Skin of body (tissue), 3 donors: ENCODE data around the gene XAB2. TPM values are rescaled to one million over a fixed set of nuclear protein-coding genes. Genes with fewer than 3 reads are reported as not detected.
"Not testable (repeated sequence)": the region's sequence is repeated elsewhere in the genome, so short reads cannot be mapped to it uniquely, and the experiment has no call there.

Experiments
- DNase-seq: peaks from one replicate; lab custom pipeline; 2025; lab: John Stamatoyannopoulos, UW
- small RNA-seq: library from RNA; depleted of rRNA; stranded (forward); fragments of <200 nt; gene quantifications from one replicate; pipeline ENCODE3, GENCODE V24; 2014; ENCODE audit warnings: low replicate concordance
- total RNA-seq: library from RNA; depleted of rRNA; stranded (reverse); fragments of >200 nt; gene quantifications from one replicate; pipeline ENCODE4 v1.2.3, GENCODE V29; 2014

The XAB2 gene
- total RNA-seq, 1 donor from 2014 or later: 21.9 TPM

GRCh38 chr19:7579182-7579581 lies 50.2 kb downstream of the XAB2 start:
- no peak for DNase-seq

GRCh38 chr19:7578127-7578526 lies 51.2 kb downstream of the XAB2 start:
- DNase-seq: no peak

GRCh38 chr19:7577422-7577821 lies 51.9 kb downstream of the XAB2 start:
- not testable (repeated sequence) for DNase-seq

GRCh38 chr19:7575434-7576040 lies 53.8 kb downstream of the XAB2 start:
- no peak for DNase-seq

- no peak for DNase-seq
Observed at GRCh38 chr19:7570761-7571160, 58.6 kb downstream of the XAB2 start.

Small RNAs within 50 kb of the gene (small RNA-seq; reads per million reads assigned to genes)
- not detected for gene MIR6792

Other genes with a start within 250 kb of the XAB2 start
- 1.1 TPM for gene PEX11G, start 140.5 kb downstream of the XAB2 start, total RNA-seq
- 7.4 TPM for gene ZNF358, start 113.4 kb downstream of the XAB2 start, total RNA-seq
- 6.9 TPM for gene MCOLN1, start 106.9 kb downstream of the XAB2 start, total RNA-seq
- gene PNPLA6, start 93.8 kb downstream of the XAB2 start, total RNA-seq: 17.6 TPM
- 5.7 TPM for gene CAMSAP3, start 33.7 kb downstream of the XAB2 start, total RNA-seq
- gene PET100, start 248 bp upstream of the XAB2 start, total RNA-seq: 26.2 TPM
- gene PCP2, start 4.2 kb upstream of the XAB2 start, total RNA-seq: not detected
- 25.1 TPM for gene STXBP2, start 7.6 kb upstream of the XAB2 start, total RNA-seq
- 8.5 TPM for gene RETN, start 39.5 kb upstream of the XAB2 start, total RNA-seq
- gene MCEMP1, start 47.5 kb upstream of the XAB2 start, total RNA-seq: 0.79 TPM
- gene TRAPPC5, start 51.3 kb upstream of the XAB2 start, total RNA-seq: 19.6 TPM
- gene FCER2, start 72.6 kb upstream of the XAB2 start, total RNA-seq: 0.20 TPM
- 0.20 TPM for gene CLEC4G, start 102.6 kb upstream of the XAB2 start, total RNA-seq
- 5.8 TPM for gene CD209, start 118.0 kb upstream of the XAB2 start, total RNA-seq
- gene CLEC4M, start 133.7 kb upstream of the XAB2 start, total RNA-seq: 0.59 TPM
- gene EVI5L, start 200.7 kb upstream of the XAB2 start, total RNA-seq: 8.0 TPM
- gene PRR36, start 244.8 kb upstream of the XAB2 start, total RNA-seq: 0.10 TPM